SW 1271 (cell line): ENCODE data around the gene RIT1.

Source experiments
- DNase-seq, 2 experiments: peaks; one replicate each; lab custom pipeline; 2025; lab: John Stamatoyannopoulos, UW

Gene RIT1

GRCh38 chr1:155856975-155857930, 53.9 kb downstream of the RIT1 start, which contains the start of gene GON4L:
Gene GON4L, minus strand, starts transcription at chr1:155857214. Its CDS starts 3,434 bp downstream, at chr1:155853780.
- peak; percentile 69 to 80 for DNase-seq

DNA sequence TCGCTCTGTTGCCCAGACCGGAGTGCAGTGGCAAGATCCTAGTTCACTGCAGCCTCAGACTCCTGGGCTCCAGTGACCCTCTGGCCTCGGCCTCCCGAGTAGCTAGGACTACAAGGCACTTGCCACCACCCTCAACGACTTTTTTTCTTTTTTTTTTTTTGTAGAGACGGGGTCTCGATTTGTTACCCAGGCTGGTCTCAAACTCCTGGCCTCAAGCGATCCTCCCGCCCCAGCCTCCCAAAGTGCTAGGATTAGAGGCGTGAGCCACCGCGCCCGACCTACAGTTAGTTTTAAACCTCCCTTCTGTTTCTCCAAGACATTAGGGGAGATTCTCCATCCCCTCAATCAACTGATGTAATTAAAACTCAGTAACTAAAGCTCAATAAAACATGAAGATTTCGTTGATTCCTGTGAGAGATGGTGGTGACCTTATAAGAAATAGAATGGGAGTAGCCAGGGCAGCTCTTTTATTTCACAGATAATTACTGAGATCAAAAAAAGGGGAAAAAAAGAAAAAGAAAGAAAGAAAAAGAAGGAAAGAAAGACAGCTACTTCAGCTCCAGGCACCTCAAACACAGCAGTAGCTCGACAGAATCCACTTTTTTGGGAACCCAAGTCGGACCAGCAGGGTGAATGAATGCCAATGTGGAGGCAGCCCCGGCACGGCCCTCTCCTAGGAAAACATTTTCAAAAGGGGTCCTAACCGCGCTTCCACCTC, 54.7 kb downstream of the RIT1 start:
- no peak for DNase-seq

GRCh38 chr1:155850345-155850744, 60.8 kb downstream of the RIT1 start:
- no peak for DNase-seq

- no peak for DNase-seq
These were observed 63.2 kb downstream of the RIT1 start for GRCh38 chr1:155847823-155848529.
